A673 (cell line): ENCODE measurements around the gene POLE. TPM values are rescaled to one million over a fixed set of nuclear protein-coding genes. Genes with fewer than 3 reads are reported as not detected.

ENCODE experiments used
- BruUV-seq: library from RNA; stranded (reverse); fragments of 400-500 nt; replicated peaks from 2 replicates; lab custom pipeline; 2021; lab: Mats Ljungman, UMichigan
- CTCF ChIA-PET: fragments of 300-600 bp; sonication (Branson Sonifier 250); formaldehyde crosslinking; loops from one replicate; lab custom pipeline; 2022; ENCODE audit warnings: antibody characterized with exemption; lab: Charles Lee
- POLR2A ChIA-PET: fragments of 300-600 bp; sonication (Branson Sonifier 250); formaldehyde crosslinking; loops from one replicate; lab custom pipeline; 2022; ENCODE audit warnings: antibody characterized with exemption; ENCODE audit not compliant: low non-redundant PET; lab: Charles Lee
- DNase-seq: peaks from one replicate; pipeline ENCODE4 v3.0.0-alpha.2; 2015; ENCODE audit warnings: low spot score
- H3K27ac ChIP-seq: fragments of 200-600 bp; sonication (generic); 2 replicates; pipeline ENCODE4 v1.5.1; 2016; ENCODE audit warnings: mixed run types, low read depth, mild to moderate bottlenecking, mixed read lengths, antibody characterized with exemption, low read length; ENCODE audit not compliant: poor library complexity, severe bottlenecking
- H3K27me3 ChIP-seq: fragments of 200-600 bp; sonication (generic); replicated peaks from 2 replicates; pipeline ENCODE4 v1.6.1; 2017; ENCODE audit warnings: mixed run types, low read depth, mild to moderate bottlenecking, mixed read lengths, antibody characterized with exemption, low read length; ENCODE audit not compliant: insufficient read depth, poor library complexity
- H3K36me3 ChIP-seq: fragments of 200-600 bp; sonication (generic); 2 replicates; pipeline ENCODE4 v1.6.1; 2016; ENCODE audit warnings: mixed run types, mild to moderate bottlenecking, mixed read lengths, antibody characterized with exemption, low read length; ENCODE audit not compliant: insufficient read depth, poor library complexity, severe bottlenecking
- H3K4me1 ChIP-seq: fragments of 200-600 bp; sonication (generic); 2 replicates; pipeline ENCODE4 v1.6.1; 2017; ENCODE audit warnings: mixed run types, mild to moderate bottlenecking, mixed read lengths, antibody characterized with exemption, low read length; ENCODE audit not compliant: insufficient read depth, poor library complexity, severe bottlenecking
- H3K4me3 ChIP-seq: fragments of 200-600 bp; sonication (generic); 2 replicates; pipeline ENCODE4 v1.5.1; 2016; ENCODE audit warnings: low read depth, mixed run types, mild to moderate bottlenecking, mixed read lengths, low read length; ENCODE audit not compliant: poor library complexity, severe bottlenecking
- H3K9me3 ChIP-seq: fragments of 200-600 bp; sonication (generic); 2 replicates; pipeline ENCODE4 v1.6.1; 2016; ENCODE audit warnings: mixed run types, low read depth, mild to moderate bottlenecking, mixed read lengths, antibody characterized with exemption, low read length; ENCODE audit not compliant: poor library complexity, severe bottlenecking
- EZH2 ChIP-seq: fragments of 200-600 bp; sonication (generic); IDR thresholded peaks from 2 replicates; pipeline ENCODE4 v1.6.1; 2017; ENCODE audit warnings: borderline replicate concordance, low read depth, mild to moderate bottlenecking, mixed read lengths, antibody characterized with exemption, low read length; ENCODE audit not compliant: poor library complexity, severe bottlenecking
- intact Hi-C: fragments of 100-400 bp; cut with micrococcal nuclease; formaldehyde crosslinking; loops from one replicate; pipeline ENCODE4 v1.10.0; 2022; ENCODE audit not compliant: unreplicated experiment
- total RNA-seq: library from RNA; stranded (reverse); gene quantifications from 2 replicates; pipeline ENCODE4 v1.2.3, GENCODE V29; 2021
- TF ChIP-seq, protein P1 (sequence below): fragments of 300-800, 200-600 bp; sonication (generic); conservative IDR thresholded peaks from 2 replicates; pipeline ENCODE4 v1.5.1; 2017; ENCODE audit warnings: low read depth, mild to moderate bottlenecking, antibody characterized with exemption, low read length, moderate library complexity, mixed read lengths

The POLE gene
- total RNA-seq, 1 experiment from 2014 or later, result 239 TPM

DNA sequence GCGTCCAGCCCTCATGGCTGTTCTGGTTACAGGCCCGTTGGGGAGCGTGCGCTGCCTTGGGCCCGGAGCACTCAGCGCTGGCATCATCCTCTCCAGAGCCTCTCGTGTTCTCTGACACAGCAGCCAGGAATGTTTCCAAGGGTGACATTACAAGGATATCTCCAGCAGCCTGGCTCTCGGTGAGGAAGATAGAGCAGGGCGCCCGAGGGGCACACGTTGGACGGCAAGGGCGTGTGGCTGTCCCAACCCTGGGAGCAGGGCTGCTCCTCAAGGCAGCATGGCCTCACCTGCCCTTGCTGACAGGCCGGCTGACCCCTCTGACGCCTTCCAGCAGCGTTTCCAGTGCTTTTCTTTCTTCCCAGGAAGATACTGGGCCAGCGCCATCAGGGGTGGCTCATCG is 91.1 kb downstream of the POLE start:
- Histone ChIP-seq H3K27me3 (no peaks in the 10 kb centered on the region), H3K9me3 (no peaks in the 10 kb centered on the region), H3K4me3 (no peak overlapping the region), H3K4me1 (peaks cover 12% of the 10 kb centered on the region), H3K36me3 (no peaks in the 10 kb centered on the region), H3K27ac (no peak overlapping the region)
- no peak for DNase-seq
- TF ChIP-seq, protein P1, sequence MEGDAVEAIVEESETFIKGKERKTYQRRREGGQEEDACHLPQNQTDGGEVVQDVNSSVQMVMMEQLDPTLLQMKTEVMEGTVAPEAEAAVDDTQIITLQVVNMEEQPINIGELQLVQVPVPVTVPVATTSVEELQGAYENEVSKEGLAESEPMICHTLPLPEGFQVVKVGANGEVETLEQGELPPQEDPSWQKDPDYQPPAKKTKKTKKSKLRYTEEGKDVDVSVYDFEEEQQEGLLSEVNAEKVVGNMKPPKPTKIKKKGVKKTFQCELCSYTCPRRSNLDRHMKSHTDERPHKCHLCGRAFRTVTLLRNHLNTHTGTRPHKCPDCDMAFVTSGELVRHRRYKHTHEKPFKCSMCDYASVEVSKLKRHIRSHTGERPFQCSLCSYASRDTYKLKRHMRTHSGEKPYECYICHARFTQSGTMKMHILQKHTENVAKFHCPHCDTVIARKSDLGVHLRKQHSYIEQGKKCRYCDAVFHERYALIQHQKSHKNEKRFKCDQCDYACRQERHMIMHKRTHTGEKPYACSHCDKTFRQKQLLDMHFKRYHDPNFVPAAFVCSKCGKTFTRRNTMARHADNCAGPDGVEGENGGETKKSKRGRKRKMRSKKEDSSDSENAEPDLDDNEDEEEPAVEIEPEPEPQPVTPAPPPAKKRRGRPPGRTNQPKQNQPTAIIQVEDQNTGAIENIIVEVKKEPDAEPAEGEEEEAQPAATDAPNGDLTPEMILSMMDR, result no peak
- TF ChIP-seq EZH2, result no peak
- intact Hi-C loops, result no loop called here
- ChIA-PET CTCF (no interaction called here), POLR2A (no interaction called here)
- BruUV-seq, result no TSS peak

DNA sequence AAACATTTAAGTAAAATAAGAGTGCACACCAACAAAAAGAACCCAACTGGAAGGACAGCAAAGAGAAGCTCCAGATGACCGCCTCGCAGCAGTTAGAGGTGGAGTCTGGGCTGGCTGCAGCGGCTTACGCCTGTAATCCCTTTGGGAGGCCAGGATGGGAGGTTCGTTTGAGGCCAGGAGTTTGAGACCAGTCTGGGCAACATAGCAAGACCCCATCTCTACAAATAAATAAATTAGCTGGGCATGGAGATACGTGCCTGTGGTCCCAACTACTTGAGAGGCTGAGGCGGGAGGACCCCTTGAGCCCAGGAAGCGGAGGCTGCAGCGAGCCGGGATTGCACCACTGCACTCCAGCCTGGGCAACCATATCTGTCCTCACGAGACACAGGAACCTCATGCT is 92.0 kb downstream of the POLE start:
- POLR2A ChIA-PET, result no interaction called here
- BruUV-seq, result no TSS peak

DNA sequence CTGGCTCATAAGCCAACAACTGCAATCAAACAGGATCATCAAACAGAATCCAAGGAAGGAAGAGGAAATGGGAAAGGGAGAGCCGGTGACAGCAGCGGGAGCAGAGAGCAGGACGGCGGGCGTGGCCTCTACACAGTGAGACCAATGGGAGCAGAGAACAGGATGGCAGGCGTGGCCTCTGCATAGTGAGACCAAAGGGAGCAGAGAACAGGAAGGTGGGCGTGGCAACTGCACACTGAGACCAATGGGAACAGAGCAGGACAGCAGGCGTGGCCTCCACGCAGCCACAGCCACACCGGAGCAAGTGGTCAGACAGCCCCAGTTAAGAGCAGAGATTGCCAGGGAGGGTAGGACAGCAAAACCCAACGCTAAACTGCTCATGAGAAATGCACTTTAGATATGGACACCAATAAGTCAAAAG is 93.2 kb downstream of the POLE start:
- CTCF ChIA-PET, result no interaction called here
- TF ChIP-seq, protein P1, result no peak
- no peak for TF ChIP-seq EZH2
- intact Hi-C loops, result no loop called here

More for the DNA sequence above, 92.0 kb downstream of the POLE start:
- H3K4me3 ChIP-seq, result no peak overlapping the region
- no peak for DNase-seq
- H3K36me3 ChIP-seq, result no peaks in the 10 kb centered on the region
- H3K9me3 ChIP-seq, result no peaks in the 10 kb centered on the region
- H3K27ac ChIP-seq, result no peak overlapping the region
- H3K27me3 ChIP-seq, result no peaks in the 10 kb centered on the region
- intact Hi-C loops, result no loop called here
- CTCF ChIA-PET, result no interaction called here
- TF ChIP-seq EZH2, result no peak
- TF ChIP-seq, protein P1, result no peak
- H3K4me1 ChIP-seq, result peaks cover 9% of the 10 kb centered on the region

More for the DNA sequence above, 93.2 kb downstream of the POLE start:
- no peaks in the 10 kb centered on the region for H3K9me3 ChIP-seq
- peak; percentile 97 for DNase-seq
- no peak overlapping the region for H3K27ac ChIP-seq
- no peaks in the 10 kb centered on the region for H3K36me3 ChIP-seq
- H3K4me3 ChIP-seq, result peak overlapping the region; percentile 7
- no peaks in the 10 kb centered on the region for H3K27me3 ChIP-seq
- H3K4me1 ChIP-seq, result peaks cover 6% of the 10 kb centered on the region
- no TSS peak for BruUV-seq
- POLR2A ChIA-PET, result no interaction called here
